Midbrain (tissue), 1 donor: ENCODE results near the gene PTCD2.

ENCODE experiments used
- DNase-seq: peaks from one replicate; lab custom pipeline; 2025; lab: John Stamatoyannopoulos, UW

PTCD2 gene

DNA sequence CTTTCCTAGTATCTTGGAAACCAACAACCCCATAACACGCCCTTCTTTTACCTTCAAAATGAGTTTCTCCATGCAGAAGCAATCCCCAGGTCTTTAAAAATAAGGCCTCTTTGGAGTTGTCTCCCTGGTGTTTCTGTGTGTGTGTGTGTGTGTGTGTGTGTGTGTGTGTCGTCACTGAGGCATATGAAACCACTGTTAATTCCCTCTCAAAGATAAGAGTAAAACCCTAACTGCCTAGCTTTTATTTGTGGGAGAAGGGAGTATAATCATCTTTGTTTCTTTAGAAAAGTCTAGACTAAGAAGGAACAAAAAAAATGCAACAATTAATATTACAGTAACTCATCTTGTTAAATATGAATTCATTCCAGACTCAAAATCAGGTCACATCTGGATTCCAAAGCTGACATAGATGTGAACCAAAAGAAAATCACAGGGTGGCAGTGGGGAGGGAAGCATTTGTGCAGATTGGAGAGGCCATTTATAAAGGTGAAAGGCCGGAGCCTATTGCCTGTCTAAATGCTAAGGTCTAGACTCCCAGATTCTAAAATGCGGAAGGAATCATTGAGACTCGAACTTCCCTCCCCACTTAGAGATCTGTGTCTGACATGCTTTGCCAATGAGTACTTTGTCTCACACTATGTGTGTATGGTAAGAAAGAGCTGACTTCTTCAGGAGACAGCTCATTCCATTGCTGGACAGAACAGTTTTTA lies 95.6 kb downstream of the PTCD2 start:
- no peak for DNase-seq

DNA sequence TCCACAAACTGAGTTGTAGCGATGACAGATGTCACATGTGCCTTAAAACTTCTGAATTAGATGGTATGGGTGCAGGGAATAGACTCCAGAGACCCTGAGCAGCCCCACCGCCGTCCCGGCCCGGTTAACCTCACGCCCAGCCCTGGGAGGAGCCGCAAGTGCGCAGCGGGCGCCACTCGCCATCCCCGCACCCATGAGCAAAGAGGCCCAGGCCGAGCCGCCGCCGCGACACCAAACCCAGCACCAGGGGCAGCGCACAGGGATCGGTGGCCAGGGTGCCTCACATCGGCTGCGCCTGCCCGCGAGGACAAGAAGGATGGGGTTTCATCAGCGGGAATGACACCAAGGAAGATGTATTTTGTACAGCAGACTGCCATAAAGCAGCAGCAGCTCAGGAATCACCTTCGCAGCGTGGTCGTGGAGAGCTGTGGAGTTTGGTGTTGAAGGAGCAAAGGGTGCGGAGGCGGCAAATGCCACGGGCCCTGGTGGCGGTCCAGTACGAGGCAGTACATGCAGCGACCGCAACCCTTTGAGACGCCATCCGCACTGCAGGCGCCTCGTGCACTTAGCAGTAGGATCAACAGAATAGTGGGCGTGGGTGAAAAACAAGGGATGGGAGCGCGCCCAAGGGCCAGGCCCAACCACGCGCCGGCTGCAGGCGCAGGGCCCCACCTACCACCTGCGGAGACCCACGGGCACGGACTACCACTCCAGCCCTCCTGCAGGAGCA lies 97.3 kb downstream of the PTCD2 start:
- DNase-seq = no peak
